ENCODE results near the gene ZNF548. TPM values are rescaled to one million over a fixed set of nuclear protein-coding genes. Genes with fewer than 3 reads are reported as not detected.

ZNF548 gene
- total RNA-seq, 2 donors from 2014 or later: 48.2 to 49.1 TPM

- Histone ChIP-seq H3K4me1 (ENCODE audit: control insufficient read depth in 1 of 2, low read depth in 2 of 2) (no peaks in the 10 kb centered on the region), H3K27ac (no peak overlapping the region), H3K27me3 (replicated peaks; ENCODE audit: insufficient read depth) (no peaks in the 10 kb centered on the region), H3K9me3 (peaks cover 62% of the 10 kb centered on the region), H3K36me3 (peaks cover 16% of the 10 kb centered on the region), H3K4me3 (no peak overlapping the region)
- ATAC-seq (ENCODE audit: insufficient number of reproducible peaks, low FRiP score, low read depth) (no peak), DNase-seq (ENCODE audit: low spot score) (no peak)
- no peak for TF ChIP-seq CTCF (IDR thresholded peaks at IDR 0.05)
These were observed 53.6 kb downstream of the ZNF548 start for GRCh38 chr19:57443121-57443696.

GRCh38 chr19:57452307-57452706 lies 62.7 kb downstream of the ZNF548 start:
- TF ChIP-seq CTCF (IDR thresholded peaks at IDR 0.05): no peak
- H3K4me1 ChIP-seq (ENCODE audit: control insufficient read depth in 1 of 2, low read depth in 2 of 2): no peaks in the 10 kb centered on the region
- peaks cover 51% of the 10 kb centered on the region for H3K9me3 ChIP-seq
- no peak overlapping the region for H3K27ac ChIP-seq
- no peaks in the 10 kb centered on the region for H3K36me3 ChIP-seq
- ATAC-seq (ENCODE audit: insufficient number of reproducible peaks, low FRiP score, low read depth): no peak
- no peak overlapping the region for H3K4me3 ChIP-seq
- H3K27me3 ChIP-seq (replicated peaks; ENCODE audit: insufficient read depth): no peaks in the 10 kb centered on the region
- DNase-seq (ENCODE audit: low spot score): no peak

Other genes with a start within 250 kb of the ZNF548 start
- not detected for gene ZIM3, start 244.7 kb upstream of the ZNF548 start, total RNA-seq
- not detected for gene DUXA, start 222.4 kb upstream of the ZNF548 start, total RNA-seq
- gene ZNF264, start 198.4 kb upstream of the ZNF548 start, total RNA-seq: 10 to 100 TPM; 60.0 to 65.4 TPM
- 1 to 10 TPM; 1.1 to 2.2 TPM for gene AURKC, start 158.8 kb upstream of the ZNF548 start, total RNA-seq
- 10 to 100 TPM; 23.0 to 30.7 TPM for gene ZNF805, start 149.2 kb upstream of the ZNF548 start, total RNA-seq
- 100 to 1,000 TPM in 1 of 2 donors, 10 to 100 TPM in 1; 81.4 to 118 TPM for gene ZNF460, start 109.4 kb upstream of the ZNF548 start, total RNA-seq
- 1 to 10 TPM; 7.6 to 9.7 TPM for gene ZNF543, start 69.4 kb upstream of the ZNF548 start, total RNA-seq
- gene ZNF304, start 38.6 kb upstream of the ZNF548 start, total RNA-seq: 1 to 10 TPM; 6.2 to 7.5 TPM
- 1 to 10 TPM; 2.0 to 9.5 TPM for gene TRAPPC2B, start 26.3 kb upstream of the ZNF548 start, total RNA-seq
- gene ZNF547, start 26.3 kb upstream of the ZNF548 start, total RNA-seq: 1 to 10 TPM in 1 of 2 donors, under 1 TPM in 1; 0.68 to 3.4 TPM
- gene ZNF17, start 21.3 kb downstream of the ZNF548 start, total RNA-seq: 10 to 100 TPM; 11.2 to 17.5 TPM
- gene ZNF749, start 45.5 kb downstream of the ZNF548 start, total RNA-seq: 10 to 100 TPM in 1 of 2 donors, 1 to 10 TPM in 1; 3.0 to 19.2 TPM
- gene VN1R1, start 67.3 kb downstream of the ZNF548 start, total RNA-seq: 1 to 10 TPM in 1 of 2 donors, under 1 TPM in 1; 0.95 to 1.5 TPM
- gene ZNF772, start 87.7 kb downstream of the ZNF548 start, total RNA-seq: 1 to 10 TPM; 2.7 to 6.6 TPM
- 10 to 100 TPM; 11.6 to 13.1 TPM for gene ZNF419, start 97.9 kb downstream of the ZNF548 start, total RNA-seq
- gene ZNF773, start 110.1 kb downstream of the ZNF548 start, total RNA-seq: 1 to 10 TPM; 4.3 to 9.5 TPM
- 1 to 10 TPM; 5.7 to 8.3 TPM for gene ZNF549, start 137.5 kb downstream of the ZNF548 start, total RNA-seq
- gene ZNF550, start 170.0 kb downstream of the ZNF548 start, total RNA-seq: 1 to 10 TPM; 6.3 to 6.5 TPM
- 1 to 10 TPM; 1.6 to 4.1 TPM for gene ZNF416, start 189.1 kb downstream of the ZNF548 start, total RNA-seq
- gene ZIK1, start 194.3 kb downstream of the ZNF548 start, total RNA-seq: 10 to 100 TPM in 1 of 2 donors, 1 to 10 TPM in 1; 5.4 to 29.2 TPM
- 1 to 10 TPM; 3.8 to 7.4 TPM for gene ZNF530, start 210.0 kb downstream of the ZNF548 start, total RNA-seq
- 10 to 100 TPM; 18.4 to 43.7 TPM for gene ZNF134, start 224.4 kb downstream of the ZNF548 start, total RNA-seq
- gene ZNF211, start 243.3 kb downstream of the ZNF548 start, total RNA-seq: 10 to 100 TPM; 12.5 to 15.7 TPM